Panc1 (cell line): ENCODE results near the gene IL17REL. TPM values are rescaled to one million over a fixed set of nuclear protein-coding genes. Genes with fewer than 3 reads are reported as not detected.

Experiments used
- ATAC-seq: fragments of 200-7000 bp; cut with Tn5 transposase; 2 replicates; pipeline ENCODE4 v1.9.1; 2020; ENCODE audit warnings: mild to moderate bottlenecking, moderate library complexity
- BruUV-seq: library from RNA; stranded (reverse); fragments of 400-500 nt; replicated peaks from 2 replicates; lab custom pipeline; 2021; lab: Mats Ljungman, UMichigan
- CTCF ChIA-PET: fragments of 300-600 bp; sonication (Branson Sonifier 250); formaldehyde crosslinking; loops from one replicate; lab custom pipeline; 2022; ENCODE audit warnings: antibody characterized with exemption; lab: Charles Lee
- POLR2A ChIA-PET: fragments of 300-600 bp; sonication (Branson Sonifier 250); formaldehyde crosslinking; loops from one replicate; lab custom pipeline; 2022; ENCODE audit warnings: antibody characterized with exemption; lab: Charles Lee
- DNase-seq: peaks from one replicate; pipeline ENCODE4 v3.0.0-alpha.2; 2010; ENCODE audit warnings: low read depth, low spot score
- H3K27ac ChIP-seq: 2 replicates; pipeline ENCODE4 v1.5.1; 2011; ENCODE audit warnings: mild to moderate bottlenecking, low read length, inconsistent platforms
- H3K27me3 ChIP-seq: fragments of 200-500 bp; sonication (Bioruptor generic); 2 replicates; pipeline ENCODE4 v1.6.0; 2014; ENCODE audit warnings: low read length, inconsistent platforms; ENCODE audit not compliant: control insufficient read depth, insufficient read depth
- H3K36me3 ChIP-seq: fragments of 200-500 bp; sonication (Bioruptor generic); 2 replicates; pipeline ENCODE4 v1.5.1; 2014; ENCODE audit warnings: inconsistent platforms, mild to moderate bottlenecking, low read length, moderate library complexity; ENCODE audit not compliant: control insufficient read depth, insufficient read depth
- H3K4me1 ChIP-seq: 2 replicates; pipeline ENCODE4 v1.5.1; 2011; ENCODE audit warnings: inconsistent platforms, mild to moderate bottlenecking, low read length, moderate library complexity; ENCODE audit not compliant: control insufficient read depth, insufficient read depth
- H3K4me3 ChIP-seq, 2 experiments: 2 replicates each; pipeline ENCODE4 v1.5.1; 2011 to 2012; ENCODE audit warnings: low read depth in 2 of 2, low read length in 2 of 2, mild to moderate bottlenecking in 2 of 2, inconsistent platforms in 1 of 2, moderate library complexity in 1 of 2
- H3K9me3 ChIP-seq: fragments of 200-500 bp; sonication (Bioruptor generic); 2 replicates; pipeline ENCODE4 v1.5.1; 2014; ENCODE audit warnings: low read depth, mild to moderate bottlenecking, inconsistent platforms, low read length, moderate library complexity; ENCODE audit not compliant: control insufficient read depth, insufficient read depth
- POLR2AphosphoS5 ChIP-seq: IDR thresholded peaks from 2 replicates; pipeline ENCODE4 v1.6.1; 2012; ENCODE audit warnings: mild to moderate bottlenecking, low read depth, low read length, moderate library complexity
- REST ChIP-seq, 2 experiments: IDR thresholded peaks; 2 replicates each; pipeline ENCODE4 v1.6.1; 2011 to 2012; ENCODE audit warnings: low read depth in 2 of 2, control low read depth in 1 of 2, low read length in 1 of 2, mild to moderate bottlenecking in 1 of 2, moderate library complexity in 1 of 2; ENCODE audit not compliant: insufficient read depth in 1 of 2
- SIN3A ChIP-seq: IDR thresholded peaks from 2 replicates; pipeline ENCODE4 v1.6.1; 2012; ENCODE audit warnings: low read depth, mild to moderate bottlenecking, low read length, moderate library complexity, borderline replicate concordance; ENCODE audit not compliant: insufficient read depth
- TCF7L2 ChIP-seq: IDR thresholded peaks from 2 replicates; pipeline ENCODE4 v1.6.1; 2011; ENCODE audit warnings: mild to moderate bottlenecking, low read depth, low read length, inconsistent platforms
- in situ Hi-C: cut with HindIII; loops from 2 replicates; pipeline ENCODE4 v1.10.0; 2016; ENCODE audit warnings: low sequenced_read_pairs, low pct_unique_long_range_greater_than_20kb
- intact Hi-C: fragments of 100-400 bp; cut with micrococcal nuclease; formaldehyde crosslinking; loops from one replicate; pipeline ENCODE4 v1.10.0; 2022; ENCODE audit not compliant: unreplicated experiment
- total RNA-seq: library from RNA; stranded (reverse); gene quantifications from one replicate; pipeline ENCODE4 v1.2.1, GENCODE V29; 2021; ENCODE audit not compliant: unreplicated experiment
- TF ChIP-seq, protein P1 (sequence below): fragments of 450-650 bp; IDR thresholded peaks from 2 replicates; pipeline ENCODE4 v1.5.1; 2017; ENCODE audit warnings: mild to moderate bottlenecking

IL17REL gene
- total RNA-seq, 1 experiment from 2014 or later: 0.82 TPM

GRCh38 chr22:50044485-50045118, 32.0 kb upstream of the IL17REL start:
- no peaks in the 10 kb centered on the region for H3K9me3 ChIP-seq
- H3K36me3 ChIP-seq: no peaks in the 10 kb centered on the region
- H3K27ac ChIP-seq: no peak overlapping the region
- no TSS peak for BruUV-seq
- TF ChIP-seq SIN3A (no peak), POLR2AphosphoS5 (no peak), REST (IDR thresholded peaks at IDR 0.05; ENCODE audit: insufficient read depth in 1 of 2, low read depth in 2 of 2, low read length in 1 of 2) (no peak), TCF7L2 (no peak)
- TF ChIP-seq, protein P1, sequence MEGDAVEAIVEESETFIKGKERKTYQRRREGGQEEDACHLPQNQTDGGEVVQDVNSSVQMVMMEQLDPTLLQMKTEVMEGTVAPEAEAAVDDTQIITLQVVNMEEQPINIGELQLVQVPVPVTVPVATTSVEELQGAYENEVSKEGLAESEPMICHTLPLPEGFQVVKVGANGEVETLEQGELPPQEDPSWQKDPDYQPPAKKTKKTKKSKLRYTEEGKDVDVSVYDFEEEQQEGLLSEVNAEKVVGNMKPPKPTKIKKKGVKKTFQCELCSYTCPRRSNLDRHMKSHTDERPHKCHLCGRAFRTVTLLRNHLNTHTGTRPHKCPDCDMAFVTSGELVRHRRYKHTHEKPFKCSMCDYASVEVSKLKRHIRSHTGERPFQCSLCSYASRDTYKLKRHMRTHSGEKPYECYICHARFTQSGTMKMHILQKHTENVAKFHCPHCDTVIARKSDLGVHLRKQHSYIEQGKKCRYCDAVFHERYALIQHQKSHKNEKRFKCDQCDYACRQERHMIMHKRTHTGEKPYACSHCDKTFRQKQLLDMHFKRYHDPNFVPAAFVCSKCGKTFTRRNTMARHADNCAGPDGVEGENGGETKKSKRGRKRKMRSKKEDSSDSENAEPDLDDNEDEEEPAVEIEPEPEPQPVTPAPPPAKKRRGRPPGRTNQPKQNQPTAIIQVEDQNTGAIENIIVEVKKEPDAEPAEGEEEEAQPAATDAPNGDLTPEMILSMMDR: no peak
- intact Hi-C loops: no loop called here
- ATAC-seq (no peak), DNase-seq (no peak)
- ChIA-PET POLR2A (no interaction called here), CTCF (no interaction called here)
- in situ Hi-C loops: no loop called here
- H3K27me3 ChIP-seq: no peaks in the 10 kb centered on the region
- no peak overlapping the region for H3K4me3 ChIP-seq
- no peaks in the 10 kb centered on the region for H3K4me1 ChIP-seq

- no peaks in the 10 kb centered on the region for H3K27me3 ChIP-seq
- no peak for ATAC-seq
- H3K9me3 ChIP-seq: no peaks in the 10 kb centered on the region
- intact Hi-C loops: no loop called here
- no TSS peak for BruUV-seq
- in situ Hi-C loops: no loop called here
- H3K36me3 ChIP-seq: no peaks in the 10 kb centered on the region
- TF ChIP-seq, protein P1: no peak
- TF ChIP-seq SIN3A (no peak), REST (IDR thresholded peaks at IDR 0.05; ENCODE audit: insufficient read depth in 1 of 2, low read depth in 2 of 2, low read length in 1 of 2) (no peak), TCF7L2 (no peak), POLR2AphosphoS5 (no peak)
- no peak for DNase-seq
- no peak overlapping the region for H3K4me3 ChIP-seq
- ChIA-PET CTCF (interaction anchor here (0.6 kb wide), 1 partner anchor 103 kb away, joined by 3 read pairs; no protein-coding TSS in a partner anchor), POLR2A (no interaction called here)
- no peaks in the 10 kb centered on the region for H3K4me1 ChIP-seq
- no peak overlapping the region for H3K27ac ChIP-seq
Measured at GRCh38 chr22:50041361-50042065, 28.9 kb upstream of the IL17REL start.
